Right atrium auricular region (tissue), 2 donors: ENCODE data around the gene NALCN. TPM values are rescaled to one million over a fixed set of nuclear protein-coding genes. Genes with fewer than 3 reads are reported as not detected.

Experiments used
- DNase-seq: peaks from one replicate; pipeline ENCODE4 v3.0.0-alpha.2; 2019; ENCODE audit warnings: low spot score
- H3K27ac ChIP-seq, 2 donors: fragments of 200-600 bp; sonication (generic); 1 replicate in 1 of 2; 2 replicates in 1 of 2; pipeline ENCODE4 v1.5.1; 2016 to 2019
- H3K27me3 ChIP-seq, 2 donors: fragments of 200-600 bp; sonication (generic); one replicate each; pipeline versions ENCODE4 v1.5.1 to v1.6.0; 2017 to 2019
- H3K36me3 ChIP-seq: fragments of 200-600 bp; sonication (generic); one replicate; pipeline ENCODE4 v1.5.1; 2016
- H3K4me1 ChIP-seq, 2 donors: fragments of 200-600 bp; sonication (generic); one replicate each; pipeline versions ENCODE4 v1.5.1 to v1.6.0; 2017 to 2019
- H3K4me3 ChIP-seq, 2 donors: fragments of 200-600 bp; sonication (generic); 1 replicate in 1 of 2; 2 replicates in 1 of 2; pipeline ENCODE4 v1.5.1; 2017 to 2019; ENCODE audit warnings: mild to moderate bottlenecking in 1 of 2, moderate library complexity in 1 of 2
- H3K9me3 ChIP-seq, 2 donors: fragments of 200-600 bp; sonication (generic); one replicate each; pipeline ENCODE4 v1.5.1; 2019
- CTCF ChIP-seq, 2 donors: fragments of 200-600 bp; sonication (generic); IDR thresholded peaks; one replicate each; pipeline ENCODE4 v1.5.1; 2019; ENCODE audit warnings: antibody characterized with exemption in 2 of 2
- total RNA-seq, 2 donors: library from RNA; depleted of rRNA; stranded (reverse); fragments of >200 nt; gene quantifications; one replicate each; pipeline ENCODE4 v1.1.0, GENCODE V29; 2016

The NALCN gene
- total RNA-seq, 2 donors from 2014 or later: 6.2 to 21.1 TPM

- no peaks in the 10 kb centered on the region for H3K27me3 ChIP-seq
- H3K9me3 ChIP-seq: no peaks in the 10 kb centered on the region
- no peak overlapping the region for H3K27ac ChIP-seq
- no peaks in the 10 kb centered on the region for H3K36me3 ChIP-seq
- no peak for TF ChIP-seq CTCF (IDR thresholded peaks at IDR 0.05)
- no peak overlapping the region for H3K4me3 ChIP-seq
- H3K4me1 ChIP-seq: no peaks in the 10 kb centered on the region
- no peak for DNase-seq
Observed at GRCh38 chr13:101384929-101385328, 31.4 kb downstream of the NALCN start.

- H3K36me3 ChIP-seq: no peaks in the 10 kb centered on the region
- no peak for DNase-seq
- H3K27me3 ChIP-seq: no peaks in the 10 kb centered on the region
- H3K9me3 ChIP-seq: no peaks in the 10 kb centered on the region
- H3K4me3 ChIP-seq: no peak overlapping the region
- no peaks in the 10 kb centered on the region for H3K4me1 ChIP-seq
- no peak for TF ChIP-seq CTCF (IDR thresholded peaks at IDR 0.05)
- H3K27ac ChIP-seq: no peak overlapping the region
Observed at GRCh38 chr13:101383595-101383994, 32.7 kb downstream of the NALCN start.

- no peaks in the 10 kb centered on the region for H3K9me3 ChIP-seq
- no peaks in the 10 kb centered on the region for H3K4me1 ChIP-seq
- no peak for DNase-seq
- H3K4me3 ChIP-seq: no peak overlapping the region
- no peak overlapping the region for H3K27ac ChIP-seq
- H3K36me3 ChIP-seq: no peaks in the 10 kb centered on the region
- no peaks in the 10 kb centered on the region for H3K27me3 ChIP-seq
- no peak for TF ChIP-seq CTCF (IDR thresholded peaks at IDR 0.05)
Observed at GRCh38 chr13:101382701-101383100, 33.6 kb downstream of the NALCN start.

- DNase-seq: no peak
- Histone ChIP-seq H3K36me3 (no peaks in the 10 kb centered on the region), H3K27ac (no peak overlapping the region), H3K4me3 (no peak overlapping the region), H3K4me1 (no peaks in the 10 kb centered on the region), H3K9me3 (no peaks in the 10 kb centered on the region), H3K27me3 (no peaks in the 10 kb centered on the region)
- TF ChIP-seq CTCF (IDR thresholded peaks at IDR 0.05): no peak
Observed at GRCh38 chr13:101382086-101382485, 34.2 kb downstream of the NALCN start.

- no peak for DNase-seq
- no peak for TF ChIP-seq CTCF (IDR thresholded peaks at IDR 0.05)
- H3K36me3 ChIP-seq: no peaks in the 10 kb centered on the region
- H3K4me3 ChIP-seq: no peak overlapping the region
- H3K4me1 ChIP-seq: no peaks in the 10 kb centered on the region
- H3K27ac ChIP-seq: no peak overlapping the region
- no peaks in the 10 kb centered on the region for H3K9me3 ChIP-seq
- no peaks in the 10 kb centered on the region for H3K27me3 ChIP-seq
Observed at GRCh38 chr13:101360525-101360924, 55.8 kb downstream of the NALCN start.

GRCh38 chr13:101354895-101355294 is 61.4 kb downstream of the NALCN start:
- no peak for DNase-seq

More at GRCh38 chr13:101354895-101355294, 61.4 kb downstream of the NALCN start:
- Histone ChIP-seq H3K27ac (no peak overlapping the region), H3K4me1 (no peaks in the 10 kb centered on the region), H3K4me3 (no peak overlapping the region), H3K27me3 (no peaks in the 10 kb centered on the region), H3K36me3 (no peaks in the 10 kb centered on the region), H3K9me3 (no peaks in the 10 kb centered on the region)
- TF ChIP-seq CTCF (IDR thresholded peaks at IDR 0.05): no peak
